Gastrocnemius medialis (tissue), 4 donors: ENCODE measurements around the gene MYL4.

Source experiments
- CTCF ChIP-seq, 5 experiments: fragments of 450-650 bp in 3 of 5; fragments of 200-600 bp in 2 of 5; sonication (generic) in 2 of 5; IDR thresholded peaks in 4 of 5; conservative IDR thresholded peaks in 1 of 5; 1 replicate in 4 of 5; 2 replicates in 1 of 5; pipeline ENCODE4 v1.5.1; 2016 to 2019; ENCODE audit warnings: antibody characterized with exemption in 5 of 5, mild to moderate bottlenecking in 3 of 5, moderate library complexity in 3 of 5
- POLR2A ChIP-seq, 2 donors: fragments of 450-650 bp; IDR thresholded peaks; one replicate each; pipeline ENCODE4 v1.6.1; 2017; ENCODE audit warnings: antibody characterized with exemption in 2 of 2, mild to moderate bottlenecking in 2 of 2, moderate library complexity in 2 of 2

GRCh38 chr17:47231866-47232265 is 22.7 kb downstream of the MYL4 start:
- no peak for TF ChIP-seq CTCF (IDR thresholded peaks at IDR 0.05 in 4 of 5, conservative IDR thresholded peaks at IDR 0.05 in 1 of 5)
- TF ChIP-seq POLR2A (IDR thresholded peaks at IDR 0.05) = no peak
